H9 (cell line): ENCODE data around the gene AGA. TPM values are rescaled to one million over a fixed set of nuclear protein-coding genes. Genes with fewer than 3 reads are reported as not detected.

ENCODE experiments used
- DNase-seq: peaks from one replicate; pipeline ENCODE4 v3.0.0-alpha.2; 2017
- H2AFZ ChIP-seq: one replicate; pipeline ENCODE4 v1.6.1; 2013; ENCODE audit warnings: mild to moderate bottlenecking, low read length, control low read depth, moderate library complexity
- H2AK5ac ChIP-seq: 2 replicates; pipeline ENCODE4 v1.6.1; 2013; ENCODE audit warnings: low read length, control low read depth, mixed read lengths; ENCODE audit not compliant: insufficient read length
- H2BK120ac ChIP-seq: one replicate; pipeline ENCODE4 v1.6.1; 2013; ENCODE audit warnings: low read depth, mild to moderate bottlenecking, low read length, control low read depth, inconsistent platforms; ENCODE audit not compliant: poor library complexity, severe bottlenecking
- H2BK12ac ChIP-seq: 2 replicates; pipeline ENCODE4 v1.6.1; 2013; ENCODE audit warnings: low read length, control low read depth, mixed read lengths, low read depth; ENCODE audit not compliant: insufficient read length
- H2BK15ac ChIP-seq: 2 replicates; pipeline ENCODE4 v1.6.1; 2013; ENCODE audit warnings: low read depth, low read length, control low read depth
- H2BK20ac ChIP-seq: one replicate; pipeline ENCODE4 v1.6.1; 2013; ENCODE audit warnings: low read depth, mild to moderate bottlenecking, low read length, control low read depth, inconsistent platforms; ENCODE audit not compliant: poor library complexity, severe bottlenecking
- H2BK5ac ChIP-seq: 2 replicates; pipeline ENCODE4 v1.6.1; 2013; ENCODE audit warnings: low read length, control low read depth, mixed read lengths; ENCODE audit not compliant: insufficient read length
- H3K14ac ChIP-seq: 2 replicates; pipeline ENCODE4 v1.6.1; 2013; ENCODE audit warnings: low read length, control low read depth; ENCODE audit not compliant: insufficient read depth
- H3K18ac ChIP-seq: 2 replicates; pipeline ENCODE4 v1.6.1; 2013; ENCODE audit warnings: low read depth, mild to moderate bottlenecking, mixed read lengths, low read length, control low read depth; ENCODE audit not compliant: insufficient read length
- H3K23ac ChIP-seq: 2 replicates; pipeline ENCODE4 v1.6.1; 2013; ENCODE audit warnings: low read length, control low read depth, mixed read lengths, low read depth; ENCODE audit not compliant: insufficient read length
- H3K23me2 ChIP-seq: 2 replicates; pipeline ENCODE4 v1.6.1; 2013; ENCODE audit warnings: low read depth, mild to moderate bottlenecking, mixed read lengths, low read length, control low read depth; ENCODE audit not compliant: insufficient read length, poor library complexity, severe bottlenecking
- H3K27ac ChIP-seq: 2 replicates; pipeline ENCODE4 v1.5.1; 2013; ENCODE audit warnings: low read length, control low read depth, mixed read lengths, low read depth; ENCODE audit not compliant: insufficient read length
- H3K27me3 ChIP-seq: 2 replicates; pipeline ENCODE4 v1.6.1; 2013; ENCODE audit warnings: low read length, control low read depth, inconsistent platforms; ENCODE audit not compliant: insufficient read depth
- H3K4ac ChIP-seq: 2 replicates; pipeline ENCODE4 v1.6.1; 2013; ENCODE audit warnings: low read depth, mild to moderate bottlenecking, control low read depth, inconsistent platforms, low read length, moderate library complexity
- H3K4me1 ChIP-seq: 2 replicates; pipeline ENCODE4 v1.6.1; 2013; ENCODE audit warnings: low read length, control low read depth, inconsistent platforms; ENCODE audit not compliant: insufficient read depth
- H3K4me2 ChIP-seq: 2 replicates; pipeline ENCODE4 v1.6.1; 2013; ENCODE audit warnings: low read length, control low read depth, mixed read lengths; ENCODE audit not compliant: insufficient read length, insufficient read depth
- H3K56ac ChIP-seq: 2 replicates; pipeline ENCODE4 v1.6.1; 2013; ENCODE audit warnings: low read depth, mild to moderate bottlenecking, mixed read lengths, low read length, control low read depth; ENCODE audit not compliant: insufficient read length
- H3K79me1 ChIP-seq: 2 replicates; pipeline ENCODE4 v1.6.1; 2013; ENCODE audit warnings: low read depth, mild to moderate bottlenecking, moderate library complexity, low read length, control low read depth, inconsistent platforms; ENCODE audit not compliant: insufficient read depth, poor library complexity, severe bottlenecking
- H3K79me2 ChIP-seq: 2 replicates; pipeline ENCODE4 v1.6.1; 2013; ENCODE audit warnings: low read length, control low read depth, inconsistent platforms; ENCODE audit not compliant: insufficient read depth
- H3K9ac ChIP-seq: 2 replicates; pipeline ENCODE4 v1.6.1; 2013; ENCODE audit warnings: low read length, control low read depth, mixed read lengths; ENCODE audit not compliant: insufficient read length; ENCODE audit errors: extremely low read depth
- H3K9me3 ChIP-seq: one replicate; pipeline ENCODE4 v1.6.1; 2013; ENCODE audit warnings: low read depth, low read length, inconsistent platforms; ENCODE audit not compliant: control insufficient read depth
- H3T11ph ChIP-seq: one replicate; pipeline ENCODE4 v1.6.1; 2013; ENCODE audit warnings: mild to moderate bottlenecking, low read length, control low read depth, inconsistent platforms
- H4K20me1 ChIP-seq: one replicate; pipeline ENCODE4 v1.6.1; 2013; ENCODE audit not compliant: control insufficient read depth, insufficient read length, insufficient read depth
- H4K5ac ChIP-seq: 2 replicates; pipeline ENCODE4 v1.6.1; 2013; ENCODE audit warnings: low read depth, mild to moderate bottlenecking, mixed read lengths, low read length, control low read depth; ENCODE audit not compliant: insufficient read length
- H4K8ac ChIP-seq: replicated peaks from 2 replicates; pipeline ENCODE4 v1.6.1; 2013; ENCODE audit warnings: low read length, control low read depth, mixed read lengths, low read depth; ENCODE audit not compliant: insufficient read length
- H4K91ac ChIP-seq: 2 replicates; pipeline ENCODE4 v1.6.1; 2013; ENCODE audit warnings: low read depth, mild to moderate bottlenecking, moderate library complexity, mixed read lengths, low read length, control low read depth; ENCODE audit not compliant: insufficient read length
- H3K27ac Mint-ChIP-seq, 3 experiments: 2 replicates in 2 of 3; 3 replicates in 1 of 3; pipeline ENCODE4 v1.8.0; 2020 to 2021; ENCODE audit warnings: mixed read lengths in 3 of 3, mild to moderate bottlenecking in 1 of 3, moderate library complexity in 1 of 3
- H3K27me3 Mint-ChIP-seq: 2 replicates; pipeline ENCODE4 v1.8.0; 2021; ENCODE audit warnings: low read depth, mild to moderate bottlenecking, moderate library complexity, mixed read lengths
- H3K36me3 Mint-ChIP-seq, 3 experiments: 2 replicates in 2 of 3; 3 replicates in 1 of 3; pipeline ENCODE4 v1.8.0; 2020 to 2021; ENCODE audit warnings: low read depth in 3 of 3, mixed read lengths in 3 of 3; ENCODE audit not compliant: insufficient read depth in 1 of 3
- H3K4me1 Mint-ChIP-seq, 2 experiments: 2 replicates each; pipeline ENCODE4 v1.8.0; 2020; ENCODE audit warnings: mixed read lengths in 2 of 2
- H3K4me3 Mint-ChIP-seq, 2 experiments: 2 replicates in 1 of 2; 3 replicates in 1 of 2; pipeline ENCODE4 v1.8.0; 2020 to 2021; ENCODE audit warnings: mild to moderate bottlenecking in 2 of 2, mixed read lengths in 2 of 2, moderate library complexity in 1 of 2
- H3K9me3 Mint-ChIP-seq, 2 experiments: 2 replicates in 1 of 2; 3 replicates in 1 of 2; pipeline ENCODE4 v1.8.0; 2020; ENCODE audit warnings: mild to moderate bottlenecking in 2 of 2, mixed read lengths in 2 of 2, moderate library complexity in 1 of 2
- CTCF ChIP-seq: fragments of 200-600 bp; sonication (generic); conservative IDR thresholded peaks from 3 replicates; pipeline ENCODE4 v1.8.0; 2021; ENCODE audit warnings: antibody characterized with exemption, mild to moderate bottlenecking
- WGBS: extraction: QIAGEN DNeasy Blood & Tissue Kit; methylation state at CpG from one replicate; pipeline ENCODE4 v1.1.7; 2013; ENCODE audit warnings: missing lambda C conversion rate, low lambda C conversion rate, mixed read lengths; ENCODE audit not compliant: insufficient read length; ENCODE audit errors: extremely low coverage; 5-methylcytosine and 5-hydroxymethylcytosine counted together
- total RNA-seq: library from RNA; stranded (reverse); gene quantifications from 2 replicates; pipeline ENCODE4 v1.2.1, GENCODE V29; 2021

The AGA gene
- total RNA-seq, 1 experiment from 2014 or later, result 10.0 TPM

GRCh38 chr4:177444911-177445736, 2.9 kb upstream of the AGA start:
- no peak overlapping the region for H3K23ac ChIP-seq
- H3K23me2 ChIP-seq, result peaks cover 11% of the 10 kb centered on the region
- H4K8ac ChIP-seq, result no peak overlapping the region
- no peaks in the 10 kb centered on the region for H4K20me1 ChIP-seq
- DNase-seq, result peak; percentile 82
- H2AK5ac ChIP-seq, result no peak overlapping the region
- H3K14ac ChIP-seq, result peak overlapping the region; percentile 91; the same call in 1 of the 2 replicates
- H3K4me2 ChIP-seq, result peak overlapping the region; percentile 63
- no peak overlapping the region for H3T11ph ChIP-seq
- H3K9me3 Mint-ChIP-seq, result no peaks in the 10 kb centered on the region; a peak in 1 of 5 replicates
- peak overlapping the region; percentile 59 to 62; a peak in 4 of 5 replicates for H3K4me3 Mint-ChIP-seq
- H3K18ac ChIP-seq, result peak overlapping the region; percentile 63
- no peak overlapping the region for H3K4ac ChIP-seq
- no CpG with 5 or more reads among the region's 26 CpGs for WGBS
- H3K27me3 Mint-ChIP-seq, result no peaks in the 10 kb centered on the region; the same call in 1 of the 2 replicates
- H3K9ac ChIP-seq, result peak overlapping the region; percentile 59
- H3K36me3 Mint-ChIP-seq, result no peaks in the 10 kb centered on the region
- no peaks in the 10 kb centered on the region for H3K27me3 ChIP-seq
- peaks cover 34 to 46% of the 10 kb centered on the region in 2 experiments for H3K4me1 Mint-ChIP-seq
- no peak overlapping the region for H3K27ac ChIP-seq
- H4K91ac ChIP-seq, result no peak overlapping the region
- H2BK5ac ChIP-seq, result no peak overlapping the region
- H3K79me2 ChIP-seq, result no peaks in the 10 kb centered on the region
- peaks cover 6% of the 10 kb centered on the region; the same call in 1 of the 2 replicates for H3K4me1 ChIP-seq
- no peak overlapping the region for H2BK15ac ChIP-seq
- no peak overlapping the region for H3K56ac ChIP-seq
- no peak overlapping the region for H2BK20ac ChIP-seq
- H2BK120ac ChIP-seq, result no peak overlapping the region
- TF ChIP-seq CTCF, result no peak
- H2AFZ ChIP-seq, result peak overlapping the region; percentile 2
- no peak overlapping the region for H4K5ac ChIP-seq
- H2BK12ac ChIP-seq, result no peak overlapping the region
- H3K79me1 ChIP-seq, result no peaks in the 10 kb centered on the region
- no peaks in the 10 kb centered on the region for H3K9me3 ChIP-seq
- peak overlapping the region in 2 of 3 experiments; percentile 34 to 60; a peak in 4 of 7 replicates for H3K27ac Mint-ChIP-seq
